Measurements from ENCODE around the gene COL5A3. TPM values are rescaled to one million over a fixed set of nuclear protein-coding genes. Genes with fewer than 3 reads are reported as not detected.

COL5A3 gene
- polyA plus RNA-seq, 1 of the 3 experiments (the other 2 are of a cell fraction) = under 0.01 TPM

DNA sequence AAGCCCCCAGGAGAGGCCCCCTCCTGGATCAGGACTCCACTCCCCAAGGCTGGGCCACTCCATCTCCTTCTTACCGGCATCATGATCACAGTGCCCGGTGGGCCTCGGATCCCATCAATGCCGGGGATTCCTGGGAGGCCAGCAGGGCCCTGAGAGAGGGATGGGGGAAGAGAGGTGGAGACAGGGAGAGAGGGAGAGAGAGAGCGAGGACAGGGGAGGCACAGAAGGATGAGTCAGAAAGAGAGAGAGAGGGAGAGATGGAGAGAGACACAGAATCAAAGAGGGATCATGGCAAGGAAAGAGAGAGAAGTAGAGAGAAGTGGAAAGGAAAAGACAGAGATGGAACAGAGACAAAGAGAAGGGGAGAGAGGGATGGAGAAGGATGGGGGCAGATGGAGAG, 13.8 kb downstream of the COL5A3 start:
- Histone ChIP-seq H3K4me3 (ENCODE audit: low read depth in 2 of 2, low read length in 1 of 2) (no peak overlapping the region), H3K36me3 (replicated peaks in 1 of 2; ENCODE audit: control insufficient read depth in 1 of 2, insufficient read depth in 2 of 2, low read length in 1 of 2) (no peaks in the 10 kb centered on the region), H2AFZ (ENCODE audit: low read depth) (no peak overlapping the region), H3F3A (replicated peaks; ENCODE audit: insufficient read depth) (peaks cover 3% of the 10 kb centered on the region), H3K4me2 (no peak overlapping the region), H3K9ac (no peak overlapping the region), H3K27me3 (ENCODE audit: insufficient read depth) (peaks cover 30% of the 10 kb centered on the region), H3K4me1 (ENCODE audit: control insufficient read depth in 1 of 2, insufficient read depth in 2 of 2, low read depth in 1 of 2, low read length in 1 of 2) (no peaks in the 10 kb centered on the region; a peak in 1 of 4 replicates), H3K79me2 (ENCODE audit: insufficient read depth) (no peaks in the 10 kb centered on the region), H3K9me3 (no peaks in the 10 kb centered on the region), H3K9me2 (no peaks in the 10 kb centered on the region), H3K27ac (ENCODE audit: low read depth in 2 of 2, low read length in 1 of 2) (no peak overlapping the region), H4K20me1 (ENCODE audit: insufficient read depth) (no peaks in the 10 kb centered on the region)
- DNase-seq = no peak
- POLR2A ChIA-PET = no interaction called here
- 57% methylated on average over 5 of the region's 5 CpGs for WGBS (ENCODE audit: low lambda C conversion rate)
- CTCF ChIA-PET = interaction anchor here (3.0 kb wide), 1 partner anchor 31 kb away, joined by 8 read pairs; no protein-coding TSS in a partner anchor
- TF ChIP-seq, protein P1, sequence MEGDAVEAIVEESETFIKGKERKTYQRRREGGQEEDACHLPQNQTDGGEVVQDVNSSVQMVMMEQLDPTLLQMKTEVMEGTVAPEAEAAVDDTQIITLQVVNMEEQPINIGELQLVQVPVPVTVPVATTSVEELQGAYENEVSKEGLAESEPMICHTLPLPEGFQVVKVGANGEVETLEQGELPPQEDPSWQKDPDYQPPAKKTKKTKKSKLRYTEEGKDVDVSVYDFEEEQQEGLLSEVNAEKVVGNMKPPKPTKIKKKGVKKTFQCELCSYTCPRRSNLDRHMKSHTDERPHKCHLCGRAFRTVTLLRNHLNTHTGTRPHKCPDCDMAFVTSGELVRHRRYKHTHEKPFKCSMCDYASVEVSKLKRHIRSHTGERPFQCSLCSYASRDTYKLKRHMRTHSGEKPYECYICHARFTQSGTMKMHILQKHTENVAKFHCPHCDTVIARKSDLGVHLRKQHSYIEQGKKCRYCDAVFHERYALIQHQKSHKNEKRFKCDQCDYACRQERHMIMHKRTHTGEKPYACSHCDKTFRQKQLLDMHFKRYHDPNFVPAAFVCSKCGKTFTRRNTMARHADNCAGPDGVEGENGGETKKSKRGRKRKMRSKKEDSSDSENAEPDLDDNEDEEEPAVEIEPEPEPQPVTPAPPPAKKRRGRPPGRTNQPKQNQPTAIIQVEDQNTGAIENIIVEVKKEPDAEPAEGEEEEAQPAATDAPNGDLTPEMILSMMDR (IDR thresholded peaks at IDR 0.05) = no peak
- no peak for TF ChIP-seq RCOR1 (IDR thresholded peaks at IDR 0.05; ENCODE audit: low read length)
- no peak for TF ChIP-seq RFX5 (IDR thresholded peaks at IDR 0.05; ENCODE audit: low read length)
- no peak for TF ChIP-seq REST (IDR thresholded peaks at IDR 0.05; ENCODE audit: low read depth, low read length)
- TF ChIP-seq GABPA (IDR thresholded peaks at IDR 0.05; ENCODE audit: low read depth) = no peak
- TF ChIP-seq SIN3A (IDR thresholded peaks at IDR 0.05; ENCODE audit: borderline replicate concordance, low read depth, low read length) = no peak
- TF ChIP-seq, protein P2, sequence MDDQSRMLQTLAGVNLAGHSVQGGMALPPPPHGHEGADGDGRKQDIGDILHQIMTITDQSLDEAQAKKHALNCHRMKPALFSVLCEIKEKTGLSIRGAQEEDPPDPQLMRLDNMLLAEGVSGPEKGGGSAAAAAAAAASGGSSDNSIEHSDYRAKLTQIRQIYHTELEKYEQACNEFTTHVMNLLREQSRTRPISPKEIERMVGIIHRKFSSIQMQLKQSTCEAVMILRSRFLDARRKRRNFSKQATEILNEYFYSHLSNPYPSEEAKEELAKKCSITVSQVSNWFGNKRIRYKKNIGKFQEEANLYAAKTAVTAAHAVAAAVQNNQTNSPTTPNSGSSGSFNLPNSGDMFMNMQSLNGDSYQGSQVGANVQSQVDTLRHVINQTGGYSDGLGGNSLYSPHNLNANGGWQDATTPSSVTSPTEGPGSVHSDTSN (IDR thresholded peaks at IDR 0.05) = no peak
- TF ChIP-seq GATA2 (CRISPR knock-in tag; IDR thresholded peaks at IDR 0.05) = no peak
- TF ChIP-seq JUND (IDR thresholded peaks at IDR 0.05) = no peak
- no peak for TF ChIP-seq IRF3 (IDR thresholded peaks at IDR 0.05; ENCODE audit: low read depth, low read length)
- TF ChIP-seq MEF2A (IDR thresholded peaks at IDR 0.05; ENCODE audit: borderline replicate concordance, low read depth) = no peak
- no peak for TF ChIP-seq SMC3 (IDR thresholded peaks at IDR 0.05; ENCODE audit: low read depth, low read length)
- no peak for TF ChIP-seq MAX (IDR thresholded peaks at IDR 0.05; ENCODE audit: low read depth)
- no peak for TF ChIP-seq FOXJ3 (CRISPR knock-in tag; IDR thresholded peaks at IDR 0.05)

Data from SK-N-SH (cell line).